ENCODE results near the gene SELENOO. TPM values are rescaled to one million over a fixed set of nuclear protein-coding genes. Genes with fewer than 3 reads are reported as not detected.
A peak's percentile ranks its signal among the peaks of the same experiment; 100 is the strongest.

SELENOO gene
- total RNA-seq, 2 experiments from 2014 or later: 34.0 to 44.2 TPM

DNA sequence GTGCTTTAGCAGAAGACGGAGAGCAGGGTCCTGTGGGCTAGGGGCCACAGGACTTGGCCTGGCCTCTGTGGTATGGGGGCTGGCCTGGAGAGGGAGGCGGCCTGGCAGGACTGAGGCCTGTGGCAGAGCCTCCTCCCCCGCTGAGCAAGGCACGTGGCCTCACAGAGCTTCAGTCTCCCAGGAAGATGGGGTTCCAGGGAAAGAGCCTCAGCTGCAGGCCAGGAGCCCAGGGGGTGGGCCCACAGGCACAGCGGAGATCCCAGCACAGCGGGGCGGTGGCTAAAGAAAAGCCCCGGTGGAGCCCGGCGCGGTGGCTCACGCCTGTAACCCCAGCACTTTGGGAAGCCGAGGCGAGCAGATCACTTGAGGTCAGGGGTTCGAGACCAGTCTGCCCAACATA lies 58.5 kb downstream of the SELENOO start:
- H3K79me2 ChIP-seq (ENCODE audit: insufficient read depth, low read depth, low read length): peaks cover 15% of the 10 kb centered on the region
- H3K4me2 ChIP-seq (ENCODE audit: low read length): no peak overlapping the region
- no peak for DNase-seq (ENCODE audit: low spot score)
- peaks cover 21% of the 10 kb centered on the region for H3K4me1 ChIP-seq (ENCODE audit: insufficient read depth, low read length, poor library complexity, severe bottlenecking)
- POLR2A ChIA-PET: no interaction called here
- BruUV-seq (replicated peaks): no TSS peak
- no peaks in the 10 kb centered on the region for H4K20me1 ChIP-seq (ENCODE audit: insufficient read depth, low read length)
- H3K9me2 ChIP-seq (ENCODE audit: insufficient read depth, low read length): no peaks in the 10 kb centered on the region
- H3K4me3 ChIP-seq (ENCODE audit: low read depth, low read length, poor library complexity, severe bottlenecking): no peak overlapping the region
- H3K9me3 ChIP-seq (ENCODE audit: low read length): no peaks in the 10 kb centered on the region
- intact Hi-C loops (cut with micrococcal nuclease; ENCODE audit: unreplicated experiment): no loop called here
- H2AFZ ChIP-seq (ENCODE audit: low read length): no peak overlapping the region
- TF ChIP-seq, protein P1, sequence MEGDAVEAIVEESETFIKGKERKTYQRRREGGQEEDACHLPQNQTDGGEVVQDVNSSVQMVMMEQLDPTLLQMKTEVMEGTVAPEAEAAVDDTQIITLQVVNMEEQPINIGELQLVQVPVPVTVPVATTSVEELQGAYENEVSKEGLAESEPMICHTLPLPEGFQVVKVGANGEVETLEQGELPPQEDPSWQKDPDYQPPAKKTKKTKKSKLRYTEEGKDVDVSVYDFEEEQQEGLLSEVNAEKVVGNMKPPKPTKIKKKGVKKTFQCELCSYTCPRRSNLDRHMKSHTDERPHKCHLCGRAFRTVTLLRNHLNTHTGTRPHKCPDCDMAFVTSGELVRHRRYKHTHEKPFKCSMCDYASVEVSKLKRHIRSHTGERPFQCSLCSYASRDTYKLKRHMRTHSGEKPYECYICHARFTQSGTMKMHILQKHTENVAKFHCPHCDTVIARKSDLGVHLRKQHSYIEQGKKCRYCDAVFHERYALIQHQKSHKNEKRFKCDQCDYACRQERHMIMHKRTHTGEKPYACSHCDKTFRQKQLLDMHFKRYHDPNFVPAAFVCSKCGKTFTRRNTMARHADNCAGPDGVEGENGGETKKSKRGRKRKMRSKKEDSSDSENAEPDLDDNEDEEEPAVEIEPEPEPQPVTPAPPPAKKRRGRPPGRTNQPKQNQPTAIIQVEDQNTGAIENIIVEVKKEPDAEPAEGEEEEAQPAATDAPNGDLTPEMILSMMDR (conservative IDR thresholded peaks at IDR 0.05; ENCODE audit: low read length): no peak
- TF ChIP-seq EZH2phosphoT487 (IDR thresholded peaks at IDR 0.05; ENCODE audit: borderline replicate concordance, low read depth, low read length): no peak
- CTCF ChIA-PET (ENCODE audit: unreplicated experiment): no interaction called here
- no peak overlapping the region for H3K27ac ChIP-seq (ENCODE audit: low read depth, low read length, poor library complexity, severe bottlenecking)
- peaks cover 30% of the 10 kb centered on the region; the same call in 1 of the 2 replicates for H3K36me3 ChIP-seq (ENCODE audit: insufficient read depth, low read length)

DNA sequence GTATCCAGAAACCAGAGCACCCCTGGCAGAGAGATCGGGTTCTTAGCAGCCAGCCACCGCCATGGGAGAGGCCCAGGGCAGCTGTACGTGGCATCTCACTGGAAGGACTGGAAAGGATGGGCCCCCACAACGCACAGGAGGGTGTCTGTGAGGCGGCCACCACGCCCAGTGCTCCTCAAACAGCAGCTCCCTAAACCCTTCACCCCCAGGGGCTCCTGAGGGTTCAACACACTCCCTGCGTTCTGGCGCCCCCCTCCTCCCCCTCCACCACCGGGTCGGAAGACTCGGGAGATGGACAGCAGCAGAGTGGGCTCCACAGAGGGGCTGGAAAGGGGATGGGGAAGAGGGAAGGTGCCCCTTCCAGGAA lies 59.6 kb downstream of the SELENOO start:
- Histone ChIP-seq H3K79me2 (ENCODE audit: insufficient read depth, low read depth, low read length) (peaks cover 15% of the 10 kb centered on the region), H3K9me2 (ENCODE audit: insufficient read depth, low read length) (no peaks in the 10 kb centered on the region), H4K20me1 (ENCODE audit: insufficient read depth, low read length) (no peaks in the 10 kb centered on the region), H2AFZ (ENCODE audit: low read length) (no peak overlapping the region), H3K4me1 (ENCODE audit: insufficient read depth, low read length, poor library complexity, severe bottlenecking) (peaks cover 25% of the 10 kb centered on the region), H3K36me3 (ENCODE audit: insufficient read depth, low read length) (peaks cover 27% of the 10 kb centered on the region; the same call in 1 of the 2 replicates), H3K4me3 (ENCODE audit: low read depth, low read length, poor library complexity, severe bottlenecking) (peak overlapping the region; percentile 83), H3K27ac (ENCODE audit: low read depth, low read length, poor library complexity, severe bottlenecking) (peak overlapping the region; percentile 48), H3K4me2 (ENCODE audit: low read length) (peak overlapping the region; percentile 83), H3K9me3 (ENCODE audit: low read length) (no peaks in the 10 kb centered on the region)
- intact Hi-C loops (cut with micrococcal nuclease; ENCODE audit: unreplicated experiment): no loop called here
- TF ChIP-seq, protein P1 (conservative IDR thresholded peaks at IDR 0.05; ENCODE audit: low read length): no peak
- TF ChIP-seq EZH2phosphoT487 (IDR thresholded peaks at IDR 0.05; ENCODE audit: borderline replicate concordance, low read depth, low read length): no peak
- ChIA-PET CTCF (ENCODE audit: unreplicated experiment) (interaction anchor here (0.5 kb wide), 1 partner anchor 247 kb away, joined by 3 read pairs; the partner anchor contains the start of genes LMF2 and NCAPH2), POLR2A (interaction anchor here (0.6 kb wide), 1 partner anchor 10 kb away, joined by 3 read pairs; no protein-coding TSS in a partner anchor)
- DNase-seq (ENCODE audit: low spot score): no peak
- no TSS peak for BruUV-seq (replicated peaks)

DNA sequence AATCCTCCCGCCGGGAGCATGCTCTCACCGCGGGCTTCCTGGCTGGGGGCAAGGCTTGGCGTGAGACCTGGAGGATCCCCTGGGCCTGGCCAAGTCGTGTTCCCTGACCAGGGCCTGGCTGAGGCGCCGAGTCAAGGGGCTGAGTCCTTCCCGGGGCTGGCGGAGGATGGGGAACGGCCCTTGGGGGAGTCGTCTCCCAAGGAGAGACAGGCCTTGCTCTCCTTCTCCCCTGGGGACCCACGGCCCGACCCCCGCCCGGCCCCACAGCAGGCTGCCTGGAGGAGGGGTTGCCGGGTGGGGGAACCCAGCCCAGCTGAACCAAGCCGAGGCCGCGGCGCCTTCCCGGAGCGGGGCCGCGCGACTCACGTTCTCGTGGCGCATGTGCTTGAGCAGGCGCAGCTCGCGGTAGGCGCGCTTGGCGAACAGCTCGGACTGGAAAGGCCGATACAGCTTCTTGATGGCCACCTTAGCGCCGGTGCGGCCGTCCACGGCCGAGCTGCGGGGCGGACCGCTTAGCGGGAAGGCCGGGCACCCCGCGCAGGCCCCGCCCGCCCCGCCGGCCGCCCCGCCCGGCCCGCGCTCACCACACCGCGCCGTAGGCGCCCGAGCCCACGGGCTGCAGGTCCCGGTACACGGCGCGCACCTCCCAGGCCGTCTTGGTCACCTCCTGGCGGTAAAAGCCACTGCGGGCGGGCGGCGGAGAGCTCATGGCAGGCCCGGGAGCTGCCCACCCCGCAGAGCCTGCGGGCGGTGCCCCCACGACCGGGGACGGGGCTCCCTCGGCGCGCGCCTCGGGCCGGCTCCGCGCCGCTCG lies 60.2 kb downstream of the SELENOO start:
- H3K9me2 ChIP-seq (ENCODE audit: insufficient read depth, low read length): no peaks in the 10 kb centered on the region
- peaks cover 25% of the 10 kb centered on the region for H3K4me1 ChIP-seq (ENCODE audit: insufficient read depth, low read length, poor library complexity, severe bottlenecking)
- peak; percentile 68 for DNase-seq (ENCODE audit: low spot score)
- H3K27ac ChIP-seq (ENCODE audit: low read depth, low read length, poor library complexity, severe bottlenecking): peak overlapping the region; percentile 48
- POLR2A ChIA-PET: interaction anchor here (0.6 to 0.9 kb wide), 2 partner anchors 10 to 70 kb away, joined by 5 to 6 read pairs; partner anchors contain the start of gene HDAC10
- peak overlapping the region; percentile 83 for H3K4me2 ChIP-seq (ENCODE audit: low read length)
- intact Hi-C loops (cut with micrococcal nuclease; ENCODE audit: unreplicated experiment): no loop called here
- TF ChIP-seq, protein P1 (conservative IDR thresholded peaks at IDR 0.05; ENCODE audit: low read length): no peak
- no peak for TF ChIP-seq EZH2phosphoT487 (IDR thresholded peaks at IDR 0.05; ENCODE audit: borderline replicate concordance, low read depth, low read length)
- H3K9me3 ChIP-seq (ENCODE audit: low read length): no peaks in the 10 kb centered on the region
- H4K20me1 ChIP-seq (ENCODE audit: insufficient read depth, low read length): no peaks in the 10 kb centered on the region
- CTCF ChIA-PET (ENCODE audit: unreplicated experiment): no interaction called here
- H3K79me2 ChIP-seq (ENCODE audit: insufficient read depth, low read depth, low read length): peaks cover 15% of the 10 kb centered on the region
- H2AFZ ChIP-seq (ENCODE audit: low read length): no peak overlapping the region
- BruUV-seq (replicated peaks): no TSS peak
- peak overlapping the region; percentile 83 for H3K4me3 ChIP-seq (ENCODE audit: low read depth, low read length, poor library complexity, severe bottlenecking)
- H3K36me3 ChIP-seq (ENCODE audit: insufficient read depth, low read length): peaks cover 22% of the 10 kb centered on the region; the same call in 1 of the 2 replicates

All from OCI-LY7 (cell line).